GM23248 (cell line): ENCODE measurements around the gene ZBTB2. TPM values are rescaled to one million over a fixed set of nuclear protein-coding genes. Genes with fewer than 3 reads are reported as not detected.
A peak's percentile ranks its signal among the peaks of the same experiment; 100 is the strongest.

Experiments
- DNase-seq: peaks from one replicate; pipeline ENCODE4 v3.0.0-alpha.2; 2015
- H2AFZ ChIP-seq: fragments of 200-600 bp; sonication (generic); 2 replicates; pipeline ENCODE4 v1.6.1; 2016; ENCODE audit warnings: antibody characterized with exemption
- H3F3A ChIP-seq: fragments of 200-600 bp; sonication (generic); 2 replicates; pipeline ENCODE4 v1.6.1; 2016; ENCODE audit warnings: mild to moderate bottlenecking, antibody characterized with exemption, mixed run types; ENCODE audit not compliant: insufficient read depth
- H3K27ac ChIP-seq: fragments of 200-600 bp; sonication (generic); 2 replicates; pipeline ENCODE4 v1.5.1; 2016; ENCODE audit warnings: mild to moderate bottlenecking
- H3K27me3 ChIP-seq: fragments of 200-600 bp; sonication (generic); replicated peaks from 2 replicates; pipeline ENCODE4 v1.6.1; 2016; ENCODE audit warnings: mild to moderate bottlenecking; ENCODE audit not compliant: insufficient read depth
- H3K36me3 ChIP-seq: fragments of 200-600 bp; sonication (generic); 2 replicates; pipeline ENCODE4 v1.6.1; 2016; ENCODE audit warnings: low read depth, mild to moderate bottlenecking
- H3K4me1 ChIP-seq: fragments of 200-600 bp; sonication (generic); 2 replicates; pipeline ENCODE4 v1.6.1; 2016; ENCODE audit warnings: mild to moderate bottlenecking; ENCODE audit not compliant: insufficient read depth
- H3K4me2 ChIP-seq: fragments of 200-600 bp; sonication (generic); one replicate; pipeline ENCODE4 v1.6.1; 2016; ENCODE audit warnings: mild to moderate bottlenecking; ENCODE audit not compliant: unreplicated experiment
- H3K4me3 ChIP-seq: fragments of 200-600 bp; sonication (generic); 2 replicates; pipeline ENCODE4 v1.5.1; 2016; ENCODE audit warnings: mild to moderate bottlenecking
- H3K79me2 ChIP-seq: fragments of 200-600 bp; sonication (generic); 2 replicates; pipeline ENCODE4 v1.6.1; 2016; ENCODE audit warnings: mild to moderate bottlenecking; ENCODE audit not compliant: insufficient read depth
- H3K9ac ChIP-seq: fragments of 200-600 bp; sonication (generic); 2 replicates; pipeline ENCODE4 v1.6.1; 2016; ENCODE audit warnings: mild to moderate bottlenecking
- H3K9me2 ChIP-seq: fragments of 200-600 bp; sonication (generic); 2 replicates; pipeline ENCODE4 v1.6.1; 2016; ENCODE audit warnings: mixed run types, mild to moderate bottlenecking, moderate library complexity; ENCODE audit not compliant: insufficient read depth
- H3K9me3 ChIP-seq: fragments of 200-600 bp; sonication (generic); one replicate; pipeline ENCODE4 v1.6.1; 2017; ENCODE audit warnings: low read depth
- H4K20me1 ChIP-seq: fragments of 200-600 bp; sonication (generic); 2 replicates; pipeline ENCODE4 v1.6.0; 2016; ENCODE audit not compliant: insufficient read depth
- EZH2 ChIP-seq: fragments of 200-600 bp; sonication (generic); IDR thresholded peaks from 2 replicates; pipeline ENCODE4 v1.6.1; 2018; ENCODE audit warnings: antibody characterized with exemption, mild to moderate bottlenecking; ENCODE audit not compliant: insufficient read depth, poor library complexity, severe bottlenecking
- EZH2phosphoT487 ChIP-seq: fragments of 200-600 bp; sonication (generic); IDR thresholded peaks from 2 replicates; pipeline ENCODE4 v1.6.1; 2018; ENCODE audit warnings: antibody characterized with exemption, moderate library complexity, mild to moderate bottlenecking, low read depth; ENCODE audit not compliant: insufficient read depth
- WGBS, 2 experiments: methylation state at CpG; one replicate each; pipeline ENCODE4 v1.1.6; 2015 to 2017; ENCODE audit warnings: low lambda C conversion rate in 2 of 2, low coverage in 1 of 2; ENCODE audit errors: missing lambda C conversion rate in 2 of 2; 5-methylcytosine and 5-hydroxymethylcytosine counted together
- in situ Hi-C: fragments of 300-500 bp; cut with MboI; formaldehyde crosslinking; loops from 2 replicates; pipeline ENCODE4 v1.15.0; 2020
- polyA plus RNA-seq: library from polyadenylated mRNA; unstranded; fragments of >200 nt; fragmentation: Nextera tagmentation; extraction: Ambion mirVana; gene quantifications from 2 replicates; pipeline ENCODE4 v1.2.1, GENCODE V29; 2016
- total RNA-seq: library from RNA; depleted of rRNA; stranded (reverse); fragments of >200 nt; shearing (Covaris generic); gene quantifications from 2 replicates; pipeline ENCODE4 v1.2.3, GENCODE V29; 2014; rRNA removed

The ZBTB2 gene
- total RNA-seq, result 11.6 and 13.7 TPM in 2 replicates
- polyA plus RNA-seq, result 9.7 and 9.9 TPM in 2 replicates

GRCh38 chr6:151391471-151392413 is at the start of gene ZBTB2:
Gene ZBTB2, minus strand, starts transcription at chr6:151391559. Its CDS starts 17,922 bp downstream, at chr6:151373637.
- H3K27me3 ChIP-seq, result no peaks in the 10 kb centered on the region
- no peaks in the 10 kb centered on the region for H3K9me3 ChIP-seq
- H3K79me2 ChIP-seq, result peaks cover 74% of the 10 kb centered on the region
- no peak for TF ChIP-seq EZH2phosphoT487
- no peak for TF ChIP-seq EZH2
- H3K4me1 ChIP-seq, result peaks cover 48% of the 10 kb centered on the region
- H3K27ac ChIP-seq, result peak within 1 kb of the TSS; percentile 90
- peaks cover 23% of the 10 kb centered on the region; the same call in 1 of the 2 replicates for H4K20me1 ChIP-seq
- peak within 1 kb of the TSS; percentile 98 for H3K9ac ChIP-seq
- peak within 1 kb of the TSS; percentile 87 for H3K4me3 ChIP-seq
- 2 to 6% methylated on average over 29 to 51 of the region's 57 CpGs for WGBS, 2 experiments
- peak within 1 kb of the TSS; percentile 73 for H3K4me2 ChIP-seq
- in situ Hi-C loops, result no loop called here
- peak; percentile 90 for DNase-seq
- 0 out of 2 replicates have a peak within 1 kb of the TSS, but pooled peaks have one; percentile 22 for H2AFZ ChIP-seq
- peaks cover 42% of the 10 kb centered on the region for H3F3A ChIP-seq
- no peaks in the 10 kb centered on the region for H3K9me2 ChIP-seq
- no peaks in the 10 kb centered on the region for H3K36me3 ChIP-seq

- Histone ChIP-seq H3K9me2 (no peaks in the 10 kb centered on the region), H2AFZ (peak overlapping the region; percentile 0; the same call in 1 of the 2 replicates), H4K20me1 (no peaks in the 10 kb centered on the region), H3K4me1 (peaks cover 52% of the 10 kb centered on the region), H3K79me2 (peaks cover 90% of the 10 kb centered on the region), H3K4me2 (no peak overlapping the region), H3K4me3 (no peak overlapping the region), H3K36me3 (peaks cover 4% of the 10 kb centered on the region; the same call in 1 of the 2 replicates), H3K27ac (no peak overlapping the region), H3K9me3 (no peaks in the 10 kb centered on the region), H3K27me3 (no peaks in the 10 kb centered on the region), H3K9ac (peak overlapping the region; percentile 13; the same call in 1 of the 2 replicates), H3F3A (peaks cover 53% of the 10 kb centered on the region)
- TF ChIP-seq EZH2phosphoT487 (no peak), EZH2 (no peak)
- 46 to 52% methylated on average over 2 of the region's 2 CpGs for WGBS, 2 experiments
- DNase-seq, result peak; percentile 63
- in situ Hi-C loops, result no loop called here
Observed at GRCh38 chr6:151440930-151441329, 49.6 kb upstream of the ZBTB2 start.

GRCh38 chr6:151440498-151440897 is 49.1 kb upstream of the ZBTB2 start:
- no peak for DNase-seq
- peaks cover 49% of the 10 kb centered on the region for H3K4me1 ChIP-seq
- H3K79me2 ChIP-seq, result peaks cover 94% of the 10 kb centered on the region
- no peaks in the 10 kb centered on the region for H3K27me3 ChIP-seq
- no peak overlapping the region for H2AFZ ChIP-seq
- in situ Hi-C loops, result no loop called here
- TF ChIP-seq EZH2phosphoT487 (no peak), EZH2 (no peak)
- no peaks in the 10 kb centered on the region for H4K20me1 ChIP-seq
- 21 to 26% methylated on average over 1 of the region's 1 CpG for WGBS, 2 experiments
- H3K9me2 ChIP-seq, result no peaks in the 10 kb centered on the region
- H3K4me2 ChIP-seq, result no peak overlapping the region
- no peak overlapping the region for H3K4me3 ChIP-seq
- H3K9ac ChIP-seq, result peak overlapping the region; percentile 13; the same call in 1 of the 2 replicates
- H3F3A ChIP-seq, result peaks cover 52% of the 10 kb centered on the region
- H3K36me3 ChIP-seq, result peaks cover 9% of the 10 kb centered on the region; the same call in 1 of the 2 replicates
- no peak overlapping the region for H3K27ac ChIP-seq
- H3K9me3 ChIP-seq, result no peaks in the 10 kb centered on the region

- TF ChIP-seq EZH2 (no peak), EZH2phosphoT487 (no peak)
- peaks cover 86% of the 10 kb centered on the region for H3K79me2 ChIP-seq
- H2AFZ ChIP-seq, result no peak overlapping the region
- DNase-seq, result peak; percentile 51
- no peaks in the 10 kb centered on the region for H3K9me3 ChIP-seq
- H4K20me1 ChIP-seq, result no peaks in the 10 kb centered on the region
- peaks cover 34% of the 10 kb centered on the region for H3K4me1 ChIP-seq
- peaks cover 12% of the 10 kb centered on the region for H3K36me3 ChIP-seq
- H3F3A ChIP-seq, result peaks cover 37% of the 10 kb centered on the region
- no peak overlapping the region for H3K4me3 ChIP-seq
- H3K9me2 ChIP-seq, result no peaks in the 10 kb centered on the region
- in situ Hi-C loops, result no loop called here
- H3K4me2 ChIP-seq, result peak overlapping the region; percentile 44
- H3K27ac ChIP-seq, result peak overlapping the region; percentile 83
- H3K27me3 ChIP-seq, result no peaks in the 10 kb centered on the region
- H3K9ac ChIP-seq, result peak overlapping the region; percentile 27; the same call in 1 of the 2 replicates
Observed at GRCh38 chr6:151437401-151437800, 46.0 kb upstream of the ZBTB2 start.
